T-helper 17 cell (primary cell): ENCODE measurements around the gene C6orf89. TPM values are rescaled to one million over a fixed set of nuclear protein-coding genes. Genes with fewer than 3 reads are reported as not detected.

Source experiments
- ATAC-seq: fragments of 150-1000 bp; cut with Tn5 transposase; 2 replicates; pipeline ENCODE4 v1.10.0; 2021; ENCODE audit warnings: mild to moderate bottlenecking, moderate library complexity
- DNase-seq, 3 donors: peaks; one replicate each; pipeline versions ENCODE4 v3.0.0 to v3.0.0-alpha.2; 2020 to 2021
- H3K9me3 ChIP-seq: one replicate; pipeline ENCODE4 v1.7.0; 2013; ENCODE audit warnings: low read length, mild to moderate bottlenecking; ENCODE audit not compliant: control insufficient read depth, poor library complexity, severe bottlenecking
- H3K27ac Mint-ChIP-seq: one replicate; pipeline ENCODE4 v1.8.0; 2022; ENCODE audit warnings: mild to moderate bottlenecking, moderate library complexity, mixed read lengths
- H3K27me3 Mint-ChIP-seq: one replicate; pipeline ENCODE4 v1.8.0; 2022; ENCODE audit warnings: mixed read lengths
- H3K36me3 Mint-ChIP-seq: one replicate; pipeline ENCODE4 v1.8.0; 2022; ENCODE audit warnings: low read depth, mixed read lengths
- H3K4me1 Mint-ChIP-seq: one replicate; pipeline ENCODE4 v1.8.0; 2022; ENCODE audit warnings: mild to moderate bottlenecking, mixed read lengths
- H3K4me3 Mint-ChIP-seq: one replicate; pipeline ENCODE4 v1.8.0; 2022; ENCODE audit warnings: mild to moderate bottlenecking, moderate library complexity, mixed read lengths
- total RNA-seq, 4 donors: library from RNA in 2 of 4; stranded (reverse) in 2 of 4; gene quantifications; one replicate each; pipeline ENCODE4 v1.2.3 and lab custom pipeline; 2022 to 2026

C6orf89 gene
- total RNA-seq, 2 donors from 2014 or later, result 30.9 to 36.4 TPM

DNA sequence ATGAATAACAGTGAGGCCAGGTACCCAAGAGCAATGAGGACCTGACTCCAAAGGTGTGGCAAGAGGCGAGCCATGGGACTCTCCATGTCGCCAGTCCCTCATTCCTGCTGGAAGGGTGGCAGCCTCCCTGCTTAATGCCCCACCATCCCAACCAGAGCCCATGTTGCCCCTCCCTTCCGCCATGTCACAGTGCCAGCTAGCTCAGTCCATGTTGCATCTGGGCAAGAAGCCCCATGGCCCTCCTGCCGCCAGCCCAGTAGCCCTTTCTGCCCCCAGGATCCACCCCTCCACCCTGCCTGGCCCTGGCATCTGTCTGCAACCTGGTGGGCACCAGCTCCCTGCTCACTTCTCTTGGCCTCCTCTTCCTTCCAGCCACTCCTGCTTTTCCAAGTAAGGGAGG lies 40.5 kb upstream of the C6orf89 start:
- Mint-ChIP-seq H3K4me3 (no peak overlapping the region), H3K36me3 (peaks cover 2% of the 10 kb centered on the region), H3K4me1 (peaks cover 13% of the 10 kb centered on the region), H3K27me3 (peaks cover 8% of the 10 kb centered on the region), H3K27ac (peak overlapping the region; percentile 16)
- DNase-seq, result no peak
- ATAC-seq, result no peak
- peaks cover 4% of the 10 kb centered on the region for H3K9me3 ChIP-seq

DNA sequence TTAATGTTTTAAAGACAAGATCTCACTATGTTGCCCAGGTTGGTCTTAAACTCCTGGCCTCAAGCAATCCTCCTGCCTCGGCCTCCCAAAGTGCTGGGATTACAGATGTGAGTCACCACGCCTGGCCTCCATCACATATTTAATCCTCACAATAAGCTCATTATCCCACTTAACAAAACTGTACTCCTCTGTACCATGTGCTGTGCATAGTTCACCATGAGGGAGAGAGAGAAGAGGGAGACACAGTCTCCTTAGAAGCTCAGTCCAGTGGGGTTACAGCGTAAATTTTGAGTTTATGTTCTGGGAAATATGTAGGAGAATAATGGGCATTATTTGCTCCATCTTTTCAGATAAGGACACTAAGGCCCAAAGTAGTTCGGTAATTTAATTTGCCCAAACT lies 38.6 kb upstream of the C6orf89 start:
- Mint-ChIP-seq H3K4me1 (peaks cover 5% of the 10 kb centered on the region), H3K27ac (no peak overlapping the region), H3K4me3 (no peak overlapping the region), H3K27me3 (no peaks in the 10 kb centered on the region), H3K36me3 (peaks cover 2% of the 10 kb centered on the region)
- peaks cover 4% of the 10 kb centered on the region for H3K9me3 ChIP-seq
- ATAC-seq, result no peak
- no peak for DNase-seq

DNA sequence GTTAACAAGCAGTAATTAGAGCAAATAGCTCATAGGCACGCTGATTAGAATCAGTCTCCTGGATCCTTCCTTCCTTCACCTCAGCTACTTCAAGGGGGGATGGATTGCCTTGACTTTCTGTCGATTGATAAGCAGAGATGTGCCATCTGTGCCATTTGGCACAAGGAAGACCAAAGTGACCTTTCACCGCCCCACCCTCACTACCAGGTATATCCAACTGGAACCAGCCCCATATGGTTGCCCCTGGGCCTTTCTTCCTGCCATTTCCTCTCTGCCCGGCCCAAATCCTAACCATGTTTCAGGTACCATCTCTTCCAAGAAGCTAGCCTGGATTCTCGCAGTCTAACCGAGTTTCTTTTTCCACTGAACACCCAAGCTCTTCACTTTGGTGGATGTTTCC lies 37.8 kb upstream of the C6orf89 start:
- ATAC-seq (no peak), DNase-seq (no peak)
- no peaks in the 10 kb centered on the region for H3K27me3 Mint-ChIP-seq

DNA sequence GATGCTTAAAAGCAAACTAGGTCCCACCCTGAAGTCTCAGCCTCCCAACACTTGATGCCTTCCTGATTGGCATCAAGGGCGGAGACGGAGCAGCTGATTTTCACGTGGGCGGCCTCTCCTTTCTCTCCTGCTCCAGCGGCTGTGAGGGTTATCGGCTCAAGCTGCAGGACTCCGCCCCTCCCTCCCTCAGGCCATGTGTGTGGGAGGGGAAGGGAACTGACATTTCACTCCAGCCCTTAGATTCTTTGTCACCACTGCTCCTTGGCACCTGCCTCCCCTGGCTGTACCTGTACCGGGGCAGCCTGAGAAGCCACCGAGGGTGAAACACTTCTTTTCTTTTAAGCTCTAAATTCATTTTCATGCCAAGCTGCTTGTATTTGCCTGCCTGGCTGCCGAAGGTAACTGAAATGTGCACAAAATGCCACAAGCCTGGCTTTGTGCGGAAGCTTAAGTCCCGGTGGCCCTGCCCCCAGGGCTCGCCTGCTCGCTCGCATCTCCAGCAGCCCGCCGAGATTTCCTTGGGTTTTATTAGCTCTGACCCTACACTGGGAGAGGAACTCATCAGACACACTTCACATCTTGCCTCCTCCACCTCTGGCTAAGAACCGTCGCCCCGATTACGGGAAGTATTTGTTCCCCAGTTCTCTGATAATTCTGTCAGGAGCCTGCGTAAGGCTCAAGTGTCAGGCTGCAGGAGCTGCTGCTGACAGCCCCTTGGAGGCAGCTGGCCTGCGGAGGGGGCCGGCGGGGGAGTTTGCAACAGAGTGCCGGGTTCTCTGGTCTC lies 36.9 kb upstream of the C6orf89 start:
- ATAC-seq (no peak), DNase-seq (no peak)
- Mint-ChIP-seq H3K27ac (no peak overlapping the region), H3K27me3 (no peaks in the 10 kb centered on the region), H3K4me3 (no peak overlapping the region), H3K36me3 (peaks cover 5% of the 10 kb centered on the region), H3K4me1 (peaks cover 7% of the 10 kb centered on the region)
- H3K9me3 ChIP-seq, result peaks cover 4% of the 10 kb centered on the region

More for the DNA sequence above, 37.8 kb upstream of the C6orf89 start:
- no peak overlapping the region for H3K4me3 Mint-ChIP-seq
- peaks cover 5% of the 10 kb centered on the region for H3K4me1 Mint-ChIP-seq
- H3K9me3 ChIP-seq, result peaks cover 4% of the 10 kb centered on the region
- H3K36me3 Mint-ChIP-seq, result peaks cover 3% of the 10 kb centered on the region
- H3K27ac Mint-ChIP-seq, result no peak overlapping the region

DNA sequence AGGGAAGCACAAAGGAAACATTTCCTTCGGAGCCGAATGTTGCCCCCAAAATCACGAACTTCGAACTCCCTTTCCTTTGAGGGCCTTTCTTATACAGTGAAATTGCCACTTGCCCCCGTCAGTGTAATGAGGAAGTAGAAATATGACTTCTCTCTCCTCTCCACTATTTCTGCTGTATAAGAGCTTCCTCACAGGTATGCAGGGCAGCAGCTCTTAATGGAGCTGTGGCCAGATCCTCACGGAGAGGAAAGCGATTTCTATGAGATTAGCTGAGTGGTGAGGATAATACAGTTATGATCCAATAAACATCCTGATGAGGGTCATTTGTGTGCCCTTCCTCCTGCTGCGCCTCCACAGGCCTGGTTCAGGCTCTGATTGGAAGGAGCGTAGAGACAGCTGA lies 35.7 kb upstream of the C6orf89 start:
- peaks cover 4% of the 10 kb centered on the region for H3K9me3 ChIP-seq
- H3K36me3 Mint-ChIP-seq, result peaks cover 7% of the 10 kb centered on the region
- DNase-seq (no peak), ATAC-seq (no peak)
- no peaks in the 10 kb centered on the region for H3K27me3 Mint-ChIP-seq
- H3K4me1 Mint-ChIP-seq, result peaks cover 9% of the 10 kb centered on the region
- H3K4me3 Mint-ChIP-seq, result no peak overlapping the region
- H3K27ac Mint-ChIP-seq, result no peak overlapping the region

DNA sequence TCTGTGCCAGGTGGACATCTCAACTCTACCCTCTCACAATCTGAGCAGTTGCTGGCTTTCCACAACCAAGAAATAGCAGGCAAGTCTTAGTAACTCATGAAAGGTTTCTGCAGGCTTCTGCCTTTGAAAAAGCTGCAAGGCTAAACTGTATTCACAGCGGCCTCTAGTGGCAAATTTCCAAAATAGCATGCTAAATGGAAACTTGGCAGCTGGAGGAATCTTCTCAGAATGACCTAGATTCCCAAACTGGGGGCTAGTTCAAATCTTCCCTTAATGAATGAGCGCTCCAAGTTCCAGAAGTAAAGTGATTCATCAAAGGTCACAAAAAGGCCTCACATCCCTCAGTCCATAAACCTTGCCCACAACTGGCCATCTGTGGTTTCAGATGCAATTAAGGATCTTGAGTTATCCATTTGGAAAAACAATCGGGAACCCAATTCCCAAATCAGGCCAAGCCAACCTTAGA lies 34.6 kb upstream of the C6orf89 start:
- H3K9me3 ChIP-seq, result peaks cover 4% of the 10 kb centered on the region
- Mint-ChIP-seq H3K36me3 (peaks cover 5% of the 10 kb centered on the region), H3K4me3 (no peak overlapping the region), H3K27me3 (no peaks in the 10 kb centered on the region), H3K27ac (no peak overlapping the region), H3K4me1 (peaks cover 4% of the 10 kb centered on the region)
- peak; percentile 51 for ATAC-seq
- DNase-seq, result no peak

DNA sequence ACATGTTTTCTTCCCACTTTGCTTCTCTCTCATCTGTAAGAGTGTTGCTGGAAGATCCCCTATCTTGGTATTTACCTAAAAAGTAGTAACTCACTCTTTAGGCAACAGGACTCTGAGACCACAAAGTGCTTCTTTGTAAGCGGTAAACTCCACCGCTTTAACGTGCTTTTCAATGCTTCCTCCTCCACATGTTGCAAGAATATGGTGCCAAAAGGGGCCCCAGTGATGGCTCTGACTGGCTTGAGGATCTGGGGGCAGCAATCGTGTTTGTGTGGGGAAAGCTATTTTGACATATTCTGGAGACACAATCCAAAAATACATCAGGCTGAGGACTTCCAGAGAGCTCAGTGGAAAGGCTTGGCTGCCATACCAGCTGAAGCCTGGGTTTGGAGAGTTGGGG lies 34.1 kb upstream of the C6orf89 start:
- no peak for ATAC-seq
- H3K9me3 ChIP-seq, result peaks cover 4% of the 10 kb centered on the region
- no peak overlapping the region for H3K4me3 Mint-ChIP-seq
- H3K27me3 Mint-ChIP-seq, result no peaks in the 10 kb centered on the region
- DNase-seq, result no peak
- no peak overlapping the region for H3K27ac Mint-ChIP-seq
- peaks cover 8% of the 10 kb centered on the region for H3K36me3 Mint-ChIP-seq
- H3K4me1 Mint-ChIP-seq, result peaks cover 4% of the 10 kb centered on the region

DNA sequence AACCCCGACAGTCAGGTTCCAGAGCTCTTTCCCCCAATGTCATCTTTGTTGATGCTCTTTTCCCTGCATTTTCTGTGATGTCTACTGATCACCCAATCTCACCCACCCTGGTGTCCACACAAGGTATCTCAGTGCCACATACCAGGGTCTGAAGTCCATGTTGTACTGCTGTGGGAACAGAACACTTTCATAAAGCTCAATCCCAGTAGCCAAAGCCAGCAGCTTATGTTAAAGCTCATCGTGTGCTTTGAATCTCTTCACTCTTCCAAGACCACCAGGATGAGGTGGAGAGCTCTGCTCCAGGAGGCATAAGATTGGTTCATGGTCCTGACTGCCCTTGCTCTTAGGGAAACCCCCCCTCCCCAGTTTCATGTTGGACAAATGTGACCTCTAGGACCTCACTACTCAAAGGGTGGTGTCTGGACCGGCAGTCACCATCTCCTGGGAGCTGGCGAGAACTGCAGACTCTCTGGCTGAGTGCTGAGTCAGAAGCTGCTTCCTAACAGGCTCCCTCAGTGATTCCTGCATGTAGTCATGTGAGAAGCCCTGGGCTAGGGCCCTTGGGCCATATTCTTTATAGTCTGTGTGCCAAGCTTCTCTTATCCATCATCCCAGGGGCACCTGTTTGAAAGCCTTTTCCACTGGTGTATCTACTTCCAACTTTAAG lies 33.1 kb upstream of the C6orf89 start:
- DNase-seq, result no peak
- Mint-ChIP-seq H3K27ac (no peak overlapping the region), H3K36me3 (peaks cover 8% of the 10 kb centered on the region), H3K27me3 (no peaks in the 10 kb centered on the region), H3K4me3 (no peak overlapping the region), H3K4me1 (peaks cover 4% of the 10 kb centered on the region)
- ATAC-seq, result no peak
- peaks cover 4% of the 10 kb centered on the region for H3K9me3 ChIP-seq

DNA sequence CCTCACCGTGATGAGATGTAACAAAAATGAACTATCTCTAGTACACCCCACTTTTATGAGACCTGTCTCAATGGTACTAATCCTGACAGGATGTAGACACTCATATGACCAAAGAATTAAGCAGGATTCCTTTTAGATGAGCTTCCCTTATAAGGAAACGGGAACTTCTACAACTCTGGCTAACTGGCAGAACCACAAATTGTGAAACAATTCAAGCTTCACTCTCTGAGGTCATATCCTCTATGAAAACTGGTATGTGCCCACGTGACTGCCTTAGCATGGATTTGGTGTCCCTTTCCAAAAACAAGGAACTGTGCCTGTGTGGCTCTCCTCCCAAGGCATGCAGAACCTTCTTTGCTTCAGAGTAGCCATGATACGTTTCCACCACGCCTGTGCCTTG lies 32.4 kb upstream of the C6orf89 start:
- peaks cover 4% of the 10 kb centered on the region for H3K4me1 Mint-ChIP-seq
- no peak for DNase-seq
- H3K36me3 Mint-ChIP-seq, result peaks cover 8% of the 10 kb centered on the region
- ATAC-seq, result no peak
- peaks cover 4% of the 10 kb centered on the region for H3K9me3 ChIP-seq
- no peak overlapping the region for H3K4me3 Mint-ChIP-seq
- no peaks in the 10 kb centered on the region for H3K27me3 Mint-ChIP-seq
- no peak overlapping the region for H3K27ac Mint-ChIP-seq

DNA sequence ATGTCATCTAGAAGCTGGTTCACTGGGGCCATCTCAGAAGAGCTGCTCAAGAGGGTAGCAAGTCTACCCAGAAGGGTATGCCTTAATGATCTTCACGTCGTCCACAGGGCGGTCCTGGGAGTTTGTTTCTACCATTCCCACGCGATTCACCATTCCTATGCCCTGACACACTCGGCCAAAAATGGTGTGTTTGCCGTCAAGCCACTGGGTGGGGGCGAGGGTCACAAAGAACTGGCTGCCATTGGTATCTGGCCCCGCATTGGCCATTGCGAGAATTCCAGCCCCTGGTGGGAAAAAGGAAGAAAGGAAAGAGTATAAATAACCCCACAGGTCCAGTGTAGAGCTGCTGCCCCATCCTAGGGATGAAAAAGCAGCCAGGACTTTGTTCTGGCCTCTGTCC lies 30.0 kb upstream of the C6orf89 start:
- DNase-seq (no peak), ATAC-seq (no peak)
- H3K9me3 ChIP-seq, result no peaks in the 10 kb centered on the region
- H3K4me3 Mint-ChIP-seq, result no peak overlapping the region
- no peaks in the 10 kb centered on the region for H3K27me3 Mint-ChIP-seq
- peaks cover 11% of the 10 kb centered on the region for H3K36me3 Mint-ChIP-seq
- H3K4me1 Mint-ChIP-seq, result peaks cover 11% of the 10 kb centered on the region
- no peak overlapping the region for H3K27ac Mint-ChIP-seq

DNA sequence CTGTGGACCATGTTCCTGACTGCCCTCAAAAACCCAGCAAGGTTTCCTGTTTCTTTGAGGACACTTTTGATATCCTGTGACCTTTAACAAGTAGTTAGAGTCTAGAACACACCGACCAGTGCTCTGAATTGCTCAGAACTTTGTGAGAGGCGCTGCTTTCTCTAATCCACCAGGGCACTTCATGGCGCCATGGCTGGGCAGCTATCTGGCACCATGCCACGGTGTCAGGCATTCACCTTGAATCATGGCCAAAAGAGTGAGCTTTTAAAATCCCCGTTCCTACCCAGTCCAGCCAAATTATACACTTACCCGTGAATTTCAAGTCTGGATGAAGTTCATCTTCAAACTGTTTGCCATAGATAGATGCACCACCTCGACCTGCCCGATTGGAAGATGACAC lies 29.5 kb upstream of the C6orf89 start:
- DNase-seq (no peak), ATAC-seq (no peak)
- H3K9me3 ChIP-seq, result no peaks in the 10 kb centered on the region
- no peak overlapping the region for H3K27ac Mint-ChIP-seq
- H3K36me3 Mint-ChIP-seq, result peaks cover 11% of the 10 kb centered on the region
- H3K4me1 Mint-ChIP-seq, result peaks cover 13% of the 10 kb centered on the region
- no peaks in the 10 kb centered on the region for H3K27me3 Mint-ChIP-seq
- no peak overlapping the region for H3K4me3 Mint-ChIP-seq

DNA sequence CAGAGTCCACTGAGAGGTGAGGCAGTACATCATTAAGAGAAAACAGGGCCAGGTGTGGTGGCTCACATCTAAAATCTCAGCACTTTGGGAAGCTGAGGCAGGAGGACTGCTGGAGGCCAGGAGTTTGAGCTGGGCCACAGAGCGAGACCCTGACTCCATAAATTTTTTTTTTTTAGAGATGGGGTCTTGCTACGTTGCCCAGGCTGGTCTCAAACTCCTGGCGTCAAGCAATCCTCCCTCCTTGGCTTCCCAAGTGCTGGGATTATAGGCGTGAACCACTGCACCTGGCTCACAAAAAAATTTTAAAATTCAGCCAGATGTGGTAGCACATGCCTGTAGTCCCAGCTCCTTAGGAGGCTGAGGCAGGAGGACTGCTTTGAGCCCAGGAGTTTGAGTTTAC lies 28.4 kb upstream of the C6orf89 start:
- H3K4me1 Mint-ChIP-seq, result peaks cover 14% of the 10 kb centered on the region
- H3K27me3 Mint-ChIP-seq, result no peaks in the 10 kb centered on the region
- no peak overlapping the region for H3K4me3 Mint-ChIP-seq
- DNase-seq (no peak), ATAC-seq (no peak)
- no peaks in the 10 kb centered on the region for H3K9me3 ChIP-seq
- peaks cover 11% of the 10 kb centered on the region for H3K36me3 Mint-ChIP-seq
- no peak overlapping the region for H3K27ac Mint-ChIP-seq

DNA sequence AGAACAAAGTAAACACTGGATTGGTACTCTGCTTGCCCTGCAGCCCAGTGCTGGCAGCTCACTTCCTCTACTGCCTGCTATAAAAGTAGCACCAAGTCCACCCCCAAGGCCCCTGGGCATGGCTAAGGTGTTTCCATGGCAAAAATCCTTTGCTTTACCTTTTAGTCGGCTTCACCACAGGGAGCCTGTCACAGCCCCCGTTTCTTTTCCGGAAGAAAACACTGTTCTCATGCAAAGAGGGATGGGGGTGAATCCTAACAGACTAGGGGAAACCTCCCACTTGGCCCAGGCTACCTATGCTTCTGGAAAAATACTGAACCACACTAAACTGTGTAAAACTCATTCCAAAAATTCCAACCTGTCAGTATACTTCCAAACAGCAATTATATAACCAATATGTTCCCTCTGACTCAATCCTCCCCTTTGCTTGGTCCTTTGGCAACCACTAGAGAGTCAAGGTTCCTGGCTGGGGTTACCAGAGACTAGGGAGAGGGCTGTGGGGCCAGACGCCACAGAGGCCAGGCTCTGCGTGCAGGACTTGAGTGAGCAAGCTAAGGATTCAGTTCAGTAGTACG lies 27.3 kb upstream of the C6orf89 start:
- no peaks in the 10 kb centered on the region for H3K27me3 Mint-ChIP-seq
- H3K36me3 Mint-ChIP-seq, result peaks cover 9% of the 10 kb centered on the region
- peaks cover 20% of the 10 kb centered on the region for H3K4me1 Mint-ChIP-seq
- peak overlapping the region; percentile 59 for H3K27ac Mint-ChIP-seq
- H3K4me3 Mint-ChIP-seq, result no peak overlapping the region
- DNase-seq (no peak), ATAC-seq (no peak)
- no peaks in the 10 kb centered on the region for H3K9me3 ChIP-seq
